HUDEP-2 (cell line): ENCODE measurements around the gene NECTIN1.

Source experiments
- DNase-seq, 76 experiments: peaks; one replicate each; lab custom pipeline; 2025; ENCODE audit not compliant: unreplicated experiment in 76 of 76; lab: John Stamatoyannopoulos, UW

The NECTIN1 gene

GRCh38 chr11:119734788-119735187 is 5.8 kb upstream of the NECTIN1 start:
- DNase-seq = no peak

- DNase-seq = no peak
Observed at GRCh38 chr11:119730789-119731386, 1.9 kb upstream of the NECTIN1 start.

GRCh38 chr11:119729951-119730613 is 1.1 kb upstream of the NECTIN1 start:
- DNase-seq = peak in 24 of 76 experiments; percentile 7 to 45 (median 24)

GRCh38 chr11:119729581-119729927 is 554 bp upstream of the NECTIN1 start:
- DNase-seq = no peak

- DNase-seq = peak in 2 of 76 experiments; percentile 18 to 42
Observed at GRCh38 chr11:119728211-119728626, 781 bp downstream of the NECTIN1 start.

GRCh38 chr11:119727523-119728151 is 1.4 kb downstream of the NECTIN1 start:
- peak in 1 of 76 experiments; percentile 14 for DNase-seq

GRCh38 chr11:119726585-119727522 is 2.1 kb downstream of the NECTIN1 start:
- DNase-seq = peak in 6 of 76 experiments; percentile 2 to 25 (median 6)

- DNase-seq = no peak
Observed at GRCh38 chr11:119726150-119726553, 2.8 kb downstream of the NECTIN1 start.

- no peak for DNase-seq
Observed at GRCh38 chr11:119724956-119725355, 4.0 kb downstream of the NECTIN1 start.

- no peak for DNase-seq
Observed at GRCh38 chr11:119723952-119724325, 5.1 kb downstream of the NECTIN1 start.

GRCh38 chr11:119723243-119723951 is 5.6 kb downstream of the NECTIN1 start:
- DNase-seq = no peak

GRCh38 chr11:119722281-119722794 is 6.7 kb downstream of the NECTIN1 start:
- DNase-seq = no peak

GRCh38 chr11:119721129-119722120 is 7.6 kb downstream of the NECTIN1 start:
- DNase-seq = peak in 4 of 76 experiments; percentile 2 to 19 (median 12)

- no peak for DNase-seq
Observed at GRCh38 chr11:119720311-119720913, 8.6 kb downstream of the NECTIN1 start.

- no peak for DNase-seq
Observed at GRCh38 chr11:119717839-119718534, 11.0 kb downstream of the NECTIN1 start.

GRCh38 chr11:119716582-119717498 is 12.2 kb downstream of the NECTIN1 start:
- no peak for DNase-seq

GRCh38 chr11:119714590-119714989 is 14.4 kb downstream of the NECTIN1 start:
- no peak for DNase-seq
